NCI-H2196 treated with DMSO at 0.1 percent for 48 hours (cell line): ENCODE results near the gene RUVBL2.
A peak's percentile ranks its signal among the peaks of the same experiment; 100 is the strongest.

Source experiments
- DNase-seq: peaks from one replicate; lab custom pipeline; 2025; ENCODE audit not compliant: unreplicated experiment; lab: John Stamatoyannopoulos, UW

The RUVBL2 gene

GRCh38 chr19:48987323-48987722, 6.4 kb upstream of the RUVBL2 start:
- no peak for DNase-seq

- DNase-seq = no peak
Measured at GRCh38 chr19:48988286-48988685, 5.4 kb upstream of the RUVBL2 start.

GRCh38 chr19:48988860-48989259, 4.8 kb upstream of the RUVBL2 start:
- DNase-seq = no peak

GRCh38 chr19:48989701-48990291, 3.9 kb upstream of the RUVBL2 start:
- no peak for DNase-seq

- DNase-seq = no peak
Measured at GRCh38 chr19:48990400-48990799, 3.3 kb upstream of the RUVBL2 start.

GRCh38 chr19:48991011-48991609, 2.6 kb upstream of the RUVBL2 start:
- no peak for DNase-seq

GRCh38 chr19:48991873-48992580, 1.7 kb upstream of the RUVBL2 start:
- no peak for DNase-seq

- no peak for DNase-seq
Measured at GRCh38 chr19:48992581-48993174, 1.0 kb upstream of the RUVBL2 start.

- DNase-seq = no peak
Measured at GRCh38 chr19:48994035-48994386, 324 bp downstream of the RUVBL2 start.

GRCh38 chr19:48997972-48998371, 4.3 kb downstream of the RUVBL2 start:
- peak; percentile 37 for DNase-seq

GRCh38 chr19:48999481-49000325, 6.0 kb downstream of the RUVBL2 start:
- no peak for DNase-seq

GRCh38 chr19:49004133-49004532, 10.4 kb downstream of the RUVBL2 start:
- no peak for DNase-seq

- no peak for DNase-seq
Measured at GRCh38 chr19:49004964-49005614, 11.4 kb downstream of the RUVBL2 start.

- DNase-seq = no peak
Measured at GRCh38 chr19:49006905-49007304, 13.2 kb downstream of the RUVBL2 start.

GRCh38 chr19:49009828-49010227, 16.1 kb downstream of the RUVBL2 start:
- DNase-seq = no peak

GRCh38 chr19:49010453-49010852, 16.8 kb downstream of the RUVBL2 start:
- DNase-seq = no peak

GRCh38 chr19:49011194-49011593, 17.5 kb downstream of the RUVBL2 start:
- no peak for DNase-seq

GRCh38 chr19:49014123-49014869, 20.6 kb downstream of the RUVBL2 start:
- DNase-seq = no peak

- DNase-seq = no peak
Measured at GRCh38 chr19:49014870-49015255, 21.2 kb downstream of the RUVBL2 start.
